Stimulated activated CD8-positive, alpha-beta memory T cell treated with anti-CD3 and anti-CD28 coated beads, Interleukin-2, amount 100 ng/mL, for 1 hour (primary cell): ENCODE results near the gene TAX1BP3.

Experiments used
- DNase-seq, 2 donors: peaks; one replicate each; pipeline ENCODE4 v3.0.0-alpha.2; 2020; ENCODE audit warnings: low read depth in 2 of 2

TAX1BP3 gene

GRCh38 chr17:3658784-3659449, 9.5 kb downstream of the TAX1BP3 start:
- DNase-seq, result no peak

- no peak for DNase-seq
These were observed 10.2 kb downstream of the TAX1BP3 start for GRCh38 chr17:3657874-3658783.

GRCh38 chr17:3657588-3657869, 10.8 kb downstream of the TAX1BP3 start:
- DNase-seq, result no peak

GRCh38 chr17:3656755-3657587, 11.4 kb downstream of the TAX1BP3 start:
- no peak for DNase-seq

- DNase-seq, result no peak
These were observed 12.0 kb downstream of the TAX1BP3 start for GRCh38 chr17:3656353-3656752.

- DNase-seq, result no peak
These were observed 12.6 kb downstream of the TAX1BP3 start for GRCh38 chr17:3655766-3656165.

- no peak for DNase-seq
These were observed 20.4 kb downstream of the TAX1BP3 start for GRCh38 chr17:3647769-3648555.

- no peak for DNase-seq
These were observed 21.1 kb downstream of the TAX1BP3 start for GRCh38 chr17:3647251-3647650.

- DNase-seq, result no peak
These were observed 23.1 kb downstream of the TAX1BP3 start for GRCh38 chr17:3645310-3645709.

GRCh38 chr17:3643889-3644349, 24.5 kb downstream of the TAX1BP3 start:
- no peak for DNase-seq

GRCh38 chr17:3641717-3642486, 26.5 kb downstream of the TAX1BP3 start:
- no peak for DNase-seq

- DNase-seq, result no peak
These were observed 27.4 kb downstream of the TAX1BP3 start for GRCh38 chr17:3641014-3641413.

- no peak for DNase-seq
These were observed 28.3 kb downstream of the TAX1BP3 start for GRCh38 chr17:3639981-3640596.

GRCh38 chr17:3636908-3637373, 31.4 kb downstream of the TAX1BP3 start:
- DNase-seq, result no peak

GRCh38 chr17:3636154-3636907, 32.0 kb downstream of the TAX1BP3 start, which contains the start of the genes CTNS and SHPK:
Gene CTNS, plus strand, starts transcription at chr17:3636760. Its CDS starts 3,447 bp downstream, at chr17:3640207.
Gene SHPK, minus strand, starts transcription at chr17:3636250. Its CDS starts 31 bp downstream, at chr17:3636219.
- peak; percentile 86 to 90 for DNase-seq

- no peak for DNase-seq
These were observed 32.8 kb downstream of the TAX1BP3 start for GRCh38 chr17:3635474-3636153.

- DNase-seq, result no peak
These were observed 36.1 kb downstream of the TAX1BP3 start for GRCh38 chr17:3632287-3632686.

GRCh38 chr17:3630781-3631180, 37.6 kb downstream of the TAX1BP3 start:
- DNase-seq, result no peak

- no peak for DNase-seq
These were observed 40.6 kb downstream of the TAX1BP3 start for GRCh38 chr17:3627769-3628167.
